Ishikawa (cell line): ENCODE results near the gene MCEE.

Experiments
- CEBPB ChIP-seq: IDR thresholded peaks from 2 replicates; pipeline ENCODE4 v1.6.1; 2012
- CREB1 ChIP-seq: IDR thresholded peaks from 2 replicates; pipeline ENCODE4 v1.6.1; 2012; ENCODE audit warnings: low read depth
- EGR1 ChIP-seq: IDR thresholded peaks from 2 replicates; pipeline ENCODE4 v1.6.1; 2012
- EP300 ChIP-seq: IDR thresholded peaks from 2 replicates; pipeline ENCODE4 v1.6.1; 2012; ENCODE audit warnings: borderline replicate concordance
- FOXM1 ChIP-seq: IDR thresholded peaks from 2 replicates; pipeline ENCODE4 v1.6.1; 2012; ENCODE audit warnings: low read depth, borderline replicate concordance
- NFIC ChIP-seq: IDR thresholded peaks from 2 replicates; pipeline ENCODE4 v1.6.1; 2012
- RAD21 ChIP-seq: IDR thresholded peaks from 2 replicates; pipeline ENCODE4 v1.6.1; 2012; ENCODE audit warnings: low read depth
- TAF1 ChIP-seq: IDR thresholded peaks from 2 replicates; pipeline ENCODE4 v1.6.1; 2012; ENCODE audit warnings: low read depth, mild to moderate bottlenecking
- TCF12 ChIP-seq: IDR thresholded peaks from 2 replicates; pipeline ENCODE4 v1.6.1; 2012; ENCODE audit warnings: low read depth
- TEAD4 ChIP-seq: IDR thresholded peaks from 2 replicates; pipeline ENCODE4 v1.6.1; 2012
- YY1 ChIP-seq: IDR thresholded peaks from 2 replicates; pipeline ENCODE4 v1.6.1; 2012; ENCODE audit warnings: low read depth
- ZBTB7A ChIP-seq: IDR thresholded peaks from 2 replicates; pipeline ENCODE4 v1.6.1; 2012; ENCODE audit warnings: low read depth
- TF ChIP-seq, protein P1 (sequence below): IDR thresholded peaks from 2 replicates; pipeline ENCODE4 v1.6.1; 2012
- TF ChIP-seq, protein P2 (sequence below): IDR thresholded peaks from 2 replicates; pipeline ENCODE4 v1.6.1; 2012; ENCODE audit warnings: low read depth, mild to moderate bottlenecking
- TF ChIP-seq, protein P3 (sequence below): IDR thresholded peaks from 2 replicates; pipeline ENCODE4 v1.6.1; 2012

The MCEE gene

DNA sequence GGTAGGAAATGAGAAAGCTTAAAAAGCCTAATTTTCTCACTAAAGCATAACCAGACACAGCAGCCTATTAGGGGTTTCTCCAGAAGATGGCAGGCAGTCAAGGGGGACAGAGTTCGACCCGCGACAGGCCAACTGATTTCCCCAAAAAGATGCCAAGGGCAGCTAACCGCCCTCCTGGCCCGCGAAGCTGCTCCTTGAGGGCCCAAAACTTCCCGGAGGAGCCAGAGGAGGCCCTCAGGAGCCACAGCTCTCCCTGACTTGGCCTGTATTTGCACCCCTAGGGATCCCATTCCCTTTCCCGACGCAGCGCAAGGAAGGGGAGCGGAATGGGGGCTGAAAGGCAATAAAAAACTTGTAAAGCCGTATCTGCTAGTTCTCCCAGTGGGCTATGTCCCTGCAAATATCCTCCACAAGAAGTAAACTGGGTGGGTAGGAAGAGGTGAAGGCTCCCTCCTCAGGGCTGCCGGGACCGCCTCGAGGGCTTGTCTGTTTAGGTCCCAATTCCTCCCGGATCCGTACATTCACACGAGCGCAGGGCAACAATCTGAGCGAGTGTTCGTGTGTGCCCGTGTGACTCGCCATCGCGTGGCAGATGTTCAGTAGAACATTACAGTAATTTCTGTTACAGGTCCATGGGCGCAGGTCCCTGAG, 62.3 kb downstream of the MCEE start:
- TF ChIP-seq TEAD4: no peak
- TF ChIP-seq CREB1: no peak
- no peak for TF ChIP-seq TCF12
- TF ChIP-seq YY1: no peak
- no peak for TF ChIP-seq FOXM1
- no peak for TF ChIP-seq NFIC
- TF ChIP-seq CEBPB: no peak
- no peak for TF ChIP-seq EP300
- TF ChIP-seq, protein P1, sequence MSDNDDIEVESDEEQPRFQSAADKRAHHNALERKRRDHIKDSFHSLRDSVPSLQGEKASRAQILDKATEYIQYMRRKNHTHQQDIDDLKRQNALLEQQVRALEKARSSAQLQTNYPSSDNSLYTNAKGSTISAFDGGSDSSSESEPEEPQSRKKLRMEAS: no peak
- TF ChIP-seq, protein P2, sequence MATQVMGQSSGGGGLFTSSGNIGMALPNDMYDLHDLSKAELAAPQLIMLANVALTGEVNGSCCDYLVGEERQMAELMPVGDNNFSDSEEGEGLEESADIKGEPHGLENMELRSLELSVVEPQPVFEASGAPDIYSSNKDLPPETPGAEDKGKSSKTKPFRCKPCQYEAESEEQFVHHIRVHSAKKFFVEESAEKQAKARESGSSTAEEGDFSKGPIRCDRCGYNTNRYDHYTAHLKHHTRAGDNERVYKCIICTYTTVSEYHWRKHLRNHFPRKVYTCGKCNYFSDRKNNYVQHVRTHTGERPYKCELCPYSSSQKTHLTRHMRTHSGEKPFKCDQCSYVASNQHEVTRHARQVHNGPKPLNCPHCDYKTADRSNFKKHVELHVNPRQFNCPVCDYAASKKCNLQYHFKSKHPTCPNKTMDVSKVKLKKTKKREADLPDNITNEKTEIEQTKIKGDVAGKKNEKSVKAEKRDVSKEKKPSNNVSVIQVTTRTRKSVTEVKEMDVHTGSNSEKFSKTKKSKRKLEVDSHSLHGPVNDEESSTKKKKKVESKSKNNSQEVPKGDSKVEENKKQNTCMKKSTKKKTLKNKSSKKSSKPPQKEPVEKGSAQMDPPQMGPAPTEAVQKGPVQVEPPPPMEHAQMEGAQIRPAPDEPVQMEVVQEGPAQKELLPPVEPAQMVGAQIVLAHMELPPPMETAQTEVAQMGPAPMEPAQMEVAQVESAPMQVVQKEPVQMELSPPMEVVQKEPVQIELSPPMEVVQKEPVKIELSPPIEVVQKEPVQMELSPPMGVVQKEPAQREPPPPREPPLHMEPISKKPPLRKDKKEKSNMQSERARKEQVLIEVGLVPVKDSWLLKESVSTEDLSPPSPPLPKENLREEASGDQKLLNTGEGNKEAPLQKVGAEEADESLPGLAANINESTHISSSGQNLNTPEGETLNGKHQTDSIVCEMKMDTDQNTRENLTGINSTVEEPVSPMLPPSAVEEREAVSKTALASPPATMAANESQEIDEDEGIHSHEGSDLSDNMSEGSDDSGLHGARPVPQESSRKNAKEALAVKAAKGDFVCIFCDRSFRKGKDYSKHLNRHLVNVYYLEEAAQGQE: no peak
- TF ChIP-seq TAF1: no peak
- TF ChIP-seq, protein P3, sequence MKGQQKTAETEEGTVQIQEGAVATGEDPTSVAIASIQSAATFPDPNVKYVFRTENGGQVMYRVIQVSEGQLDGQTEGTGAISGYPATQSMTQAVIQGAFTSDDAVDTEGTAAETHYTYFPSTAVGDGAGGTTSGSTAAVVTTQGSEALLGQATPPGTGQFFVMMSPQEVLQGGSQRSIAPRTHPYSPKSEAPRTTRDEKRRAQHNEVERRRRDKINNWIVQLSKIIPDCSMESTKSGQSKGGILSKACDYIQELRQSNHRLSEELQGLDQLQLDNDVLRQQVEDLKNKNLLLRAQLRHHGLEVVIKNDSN: no peak
- no peak for TF ChIP-seq EGR1

DNA sequence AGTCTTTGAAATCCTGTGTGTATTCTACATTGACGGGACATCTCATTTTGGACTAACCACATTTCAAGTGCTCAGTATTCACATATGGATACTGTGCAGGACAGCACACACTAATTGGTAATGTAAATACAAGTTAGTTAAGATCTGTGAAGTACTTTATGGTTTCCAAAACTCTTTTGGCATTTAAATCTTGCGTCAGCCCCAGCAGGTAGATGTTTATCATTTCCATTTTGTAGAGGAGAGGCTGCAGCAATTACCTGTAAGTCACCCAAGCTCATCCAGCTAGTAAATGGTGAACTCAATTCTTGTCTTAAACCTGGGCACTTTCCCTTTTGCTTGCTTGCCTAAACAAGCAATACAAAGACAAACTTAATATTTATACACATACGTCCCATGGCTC, 63.2 kb downstream of the MCEE start:
- no peak for TF ChIP-seq ZBTB7A

DNA sequence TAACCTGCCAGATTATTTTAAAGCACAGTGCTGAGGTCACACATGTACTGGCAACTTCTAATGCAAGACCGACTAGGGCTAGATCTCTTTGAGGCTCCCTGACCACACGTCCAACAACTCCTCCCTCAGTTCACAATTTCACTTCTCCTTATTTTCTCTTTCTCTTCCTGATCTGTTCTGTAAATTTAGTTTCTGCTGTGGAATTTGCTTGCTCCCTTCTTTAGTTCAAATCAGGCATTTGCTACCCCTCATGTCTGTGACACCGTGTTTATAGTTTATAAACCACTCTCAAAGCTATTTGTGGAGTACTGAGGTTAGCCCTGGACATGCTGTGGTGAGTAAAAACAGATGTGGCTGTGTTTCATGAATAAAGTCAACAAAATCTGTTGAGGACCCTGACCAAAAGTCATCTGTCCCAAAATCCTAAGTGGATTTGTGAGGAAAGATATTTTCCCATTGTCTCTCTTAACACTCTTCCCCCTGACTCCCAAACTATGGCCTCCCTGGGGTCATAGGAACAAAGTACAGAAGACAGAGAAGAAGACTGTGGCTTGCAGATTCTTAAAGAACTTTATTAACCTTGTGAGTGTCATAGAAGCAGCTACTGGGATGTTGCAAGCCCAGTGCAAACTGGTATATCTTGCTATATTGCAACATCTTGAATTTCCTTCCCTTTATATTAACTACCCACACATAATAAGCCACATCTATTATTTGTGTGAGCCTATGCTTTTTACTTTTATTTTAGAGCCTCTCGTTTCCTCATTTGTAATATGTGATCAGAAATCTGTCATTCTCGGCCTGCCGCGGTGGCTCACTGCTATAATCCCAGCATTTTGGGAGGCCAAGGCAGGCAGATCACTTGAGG, 65.0 kb downstream of the MCEE start:
- no peak for TF ChIP-seq EP300

DNA sequence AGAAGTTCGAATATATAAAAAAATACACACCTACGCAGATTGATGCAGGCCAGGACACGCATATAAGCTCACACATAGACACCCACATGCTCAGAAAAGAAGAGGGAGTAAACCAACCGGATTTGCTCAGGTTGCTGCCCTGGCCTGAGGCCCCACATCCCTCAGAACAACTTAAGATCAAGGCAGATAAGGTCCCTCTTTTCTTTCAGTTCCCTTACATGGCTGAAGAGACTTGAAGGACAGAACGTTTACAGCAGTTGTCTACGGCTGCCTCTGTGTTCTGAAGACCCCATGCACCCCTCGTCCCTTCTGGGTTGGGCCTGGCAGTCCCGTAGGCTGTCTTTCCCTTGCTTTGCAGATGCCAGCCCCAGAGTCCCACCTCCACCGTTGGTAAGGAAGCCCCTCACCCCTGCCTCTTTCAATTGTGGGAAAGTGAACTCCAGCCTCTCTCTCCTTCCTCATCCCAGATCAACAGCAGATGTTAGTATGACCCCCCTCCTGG, 65.9 kb downstream of the MCEE start:
- TF ChIP-seq, protein P1: no peak
- no peak for TF ChIP-seq FOXM1
- no peak for TF ChIP-seq ZBTB7A
- no peak for TF ChIP-seq CEBPB
- TF ChIP-seq, protein P2: no peak
- no peak for TF ChIP-seq RAD21
- TF ChIP-seq TAF1: no peak
- TF ChIP-seq CREB1: no peak
- no peak for TF ChIP-seq EP300

DNA sequence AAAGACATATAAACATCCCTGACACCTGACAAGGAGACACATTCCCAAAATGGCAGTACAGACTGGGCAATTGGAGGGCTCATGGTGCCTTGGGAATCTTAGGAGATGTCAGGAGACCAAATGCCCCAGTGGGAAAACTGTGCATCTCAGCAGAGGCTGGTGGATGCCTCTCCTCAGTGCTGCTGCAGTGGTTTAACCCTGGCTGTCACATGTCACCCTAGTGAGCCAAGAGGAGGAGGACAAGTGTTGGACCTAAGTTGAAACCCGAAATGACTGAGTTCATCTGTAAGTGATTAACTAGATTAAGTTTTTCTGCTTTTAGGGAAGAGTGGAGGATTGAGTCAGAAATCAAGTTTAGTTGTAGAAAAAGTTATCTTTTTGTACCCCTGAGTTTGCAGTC, 66.8 kb downstream of the MCEE start:
- TF ChIP-seq TAF1: no peak
- no peak for TF ChIP-seq CEBPB
- no peak for TF ChIP-seq TEAD4
- TF ChIP-seq, protein P2: no peak
- TF ChIP-seq EP300: no peak
- TF ChIP-seq, protein P1: no peak
